IPS-NIHi7 (cell line): Measurements from ENCODE around the gene RASGRP4.
A peak's percentile ranks its signal among the peaks of the same experiment; 100 is the strongest.
"Not testable (repeated sequence)": the region's sequence is repeated elsewhere in the genome, so short reads cannot be mapped to it uniquely, and the experiment has no call there.

Experiments used
- DNase-seq: peaks from one replicate; pipeline ENCODE4 v3.0.0; 2012; ENCODE audit warnings: mixed read lengths; ENCODE audit errors: extremely low spot score

The RASGRP4 gene, protein sequence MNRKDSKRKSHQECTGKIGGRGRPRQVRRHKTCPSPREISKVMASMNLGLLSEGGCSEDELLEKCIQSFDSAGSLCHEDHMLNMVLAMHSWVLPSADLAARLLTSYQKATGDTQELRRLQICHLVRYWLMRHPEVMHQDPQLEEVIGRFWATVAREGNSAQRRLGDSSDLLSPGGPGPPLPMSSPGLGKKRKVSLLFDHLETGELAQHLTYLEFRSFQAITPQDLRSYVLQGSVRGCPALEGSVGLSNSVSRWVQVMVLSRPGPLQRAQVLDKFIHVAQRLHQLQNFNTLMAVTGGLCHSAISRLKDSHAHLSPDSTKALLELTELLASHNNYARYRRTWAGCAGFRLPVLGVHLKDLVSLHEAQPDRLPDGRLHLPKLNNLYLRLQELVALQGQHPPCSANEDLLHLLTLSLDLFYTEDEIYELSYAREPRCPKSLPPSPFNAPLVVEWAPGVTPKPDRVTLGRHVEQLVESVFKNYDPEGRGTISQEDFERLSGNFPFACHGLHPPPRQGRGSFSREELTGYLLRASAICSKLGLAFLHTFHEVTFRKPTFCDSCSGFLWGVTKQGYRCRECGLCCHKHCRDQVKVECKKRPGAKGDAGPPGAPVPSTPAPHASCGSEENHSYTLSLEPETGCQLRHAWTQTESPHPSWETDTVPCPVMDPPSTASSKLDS

DNA sequence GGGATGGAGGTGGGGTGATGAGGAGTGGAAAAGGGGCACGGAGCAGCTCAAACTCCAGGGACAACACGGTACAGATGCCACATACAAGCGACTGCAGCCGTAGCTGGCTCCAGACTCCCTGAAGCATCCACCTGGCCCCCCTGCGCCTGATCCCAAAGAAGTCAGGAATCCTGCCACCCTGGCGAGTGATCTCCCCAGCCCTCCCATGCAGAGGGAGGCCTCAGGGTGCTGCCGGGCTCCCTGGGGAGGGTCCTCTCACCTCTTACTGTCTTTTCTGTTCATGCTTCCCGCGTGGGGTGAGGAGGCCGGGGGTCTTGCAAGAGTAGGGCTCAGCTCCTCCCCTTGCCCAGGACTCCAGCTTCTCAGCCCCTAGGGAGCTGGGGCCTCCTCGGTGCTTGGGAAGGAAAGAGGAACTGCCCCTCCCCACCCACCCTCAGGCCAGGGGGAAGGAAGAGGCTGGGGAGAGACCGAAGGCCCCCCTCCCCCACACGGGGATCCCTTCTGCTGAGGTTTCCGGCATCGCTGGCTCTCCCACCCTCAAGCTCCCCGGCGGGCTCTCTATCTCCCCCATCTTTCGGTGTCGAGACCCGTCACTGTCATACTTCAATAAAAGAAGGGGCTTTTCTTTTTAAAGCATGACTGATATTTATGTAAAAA is at the start of gene RASGRP4:
Gene RASGRP4 (minus strand): TSS at position 410 of the 657 bp plus-strand sequence. CDS start 128 bp downstream, at position 282.
- peak; percentile 53 for DNase-seq

DNA sequence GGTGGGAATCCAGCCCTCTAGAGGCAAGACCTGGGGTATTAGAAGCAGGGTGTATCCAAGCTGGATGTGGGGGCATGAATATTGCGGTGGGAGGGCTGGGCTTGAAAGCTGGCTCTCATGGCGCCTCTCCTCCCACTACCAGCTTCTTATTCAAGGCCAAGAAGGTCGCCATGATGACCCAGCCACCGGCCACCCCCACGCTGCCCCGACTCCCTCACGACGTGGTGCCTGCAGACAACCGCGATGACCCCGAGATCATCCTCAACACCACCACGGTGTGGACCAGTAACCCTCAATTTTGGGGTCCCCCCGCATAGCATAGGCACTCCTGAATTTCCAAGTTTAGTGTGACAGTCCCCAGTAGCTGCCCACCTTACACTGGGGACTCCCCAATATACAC is 49.2 kb upstream of the RASGRP4 start:
- no peak for DNase-seq

DNA sequence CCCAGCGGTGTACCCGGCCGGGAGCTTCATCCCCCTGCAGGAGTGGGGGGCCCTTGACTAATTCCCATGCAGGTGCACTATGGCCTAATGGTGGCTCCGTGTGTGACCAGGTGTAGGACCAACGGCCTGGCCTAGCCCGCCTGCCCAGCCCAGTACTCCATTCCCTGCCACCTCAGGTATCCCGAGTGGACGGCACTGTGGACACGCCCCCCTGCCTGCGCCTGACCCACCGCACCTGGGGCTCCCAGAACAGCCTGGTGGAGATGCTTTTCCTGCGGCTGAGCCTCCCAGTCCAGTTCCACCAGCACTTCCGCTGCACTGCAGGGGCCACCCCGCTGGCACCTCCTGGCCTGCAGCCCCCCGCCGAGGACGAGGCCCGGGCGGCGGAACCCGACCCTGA is 47.2 kb upstream of the RASGRP4 start:
- DNase-seq, result no peak

DNA sequence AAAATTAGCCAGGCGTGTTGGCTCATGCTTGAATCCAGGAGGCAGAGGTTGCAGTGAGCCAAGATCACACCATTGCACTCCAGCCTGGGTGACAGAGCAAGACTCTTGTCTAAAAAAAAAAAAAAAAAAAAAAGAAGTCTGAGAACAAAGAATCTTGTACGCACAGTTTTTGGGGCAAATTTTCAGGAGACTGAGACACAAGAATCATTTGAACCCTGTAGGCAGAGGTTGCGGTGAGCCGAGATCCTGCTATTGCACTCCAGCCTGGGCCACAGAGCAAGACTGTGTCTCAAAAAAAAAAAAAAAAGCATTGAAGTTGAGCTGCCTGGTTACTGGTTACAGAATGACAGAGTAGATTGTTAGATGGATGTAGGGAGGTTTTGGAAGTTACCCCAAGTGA is 46.7 kb upstream of the RASGRP4 start:
- DNase-seq, result not testable (repeated sequence)

DNA sequence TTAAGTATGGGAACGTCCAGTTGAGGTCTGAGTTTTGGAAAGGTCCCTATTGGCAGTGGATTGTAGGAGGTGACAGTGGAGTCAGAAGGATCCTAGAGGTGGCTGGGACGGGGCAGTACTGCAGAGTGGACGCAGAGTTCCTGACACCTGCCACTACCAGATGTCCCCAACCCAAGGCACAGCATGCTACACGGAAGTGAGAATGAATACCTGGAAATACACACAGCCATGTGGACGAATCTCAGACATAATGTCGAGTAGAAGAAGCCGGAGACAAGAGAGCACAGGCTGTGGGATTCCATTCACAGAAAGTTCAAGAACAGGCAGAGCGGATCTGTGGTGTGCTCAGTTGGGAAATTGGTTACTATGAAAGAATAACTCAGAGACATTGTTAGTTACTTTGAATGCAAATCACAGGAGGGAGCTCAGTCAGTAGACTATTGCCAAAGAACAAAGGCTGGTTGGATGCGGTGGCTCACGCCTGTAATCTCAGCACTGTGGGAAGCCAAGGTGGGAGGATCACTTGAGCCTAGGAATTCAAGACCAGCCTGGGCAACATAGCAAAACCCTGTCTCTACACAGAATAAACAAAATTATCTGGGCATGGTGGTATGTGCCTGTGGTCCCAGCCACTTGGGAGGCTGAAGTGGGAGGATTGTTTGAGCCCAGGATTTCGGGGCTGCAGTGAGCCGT is 44.9 kb upstream of the RASGRP4 start:
- no peak for DNase-seq

DNA sequence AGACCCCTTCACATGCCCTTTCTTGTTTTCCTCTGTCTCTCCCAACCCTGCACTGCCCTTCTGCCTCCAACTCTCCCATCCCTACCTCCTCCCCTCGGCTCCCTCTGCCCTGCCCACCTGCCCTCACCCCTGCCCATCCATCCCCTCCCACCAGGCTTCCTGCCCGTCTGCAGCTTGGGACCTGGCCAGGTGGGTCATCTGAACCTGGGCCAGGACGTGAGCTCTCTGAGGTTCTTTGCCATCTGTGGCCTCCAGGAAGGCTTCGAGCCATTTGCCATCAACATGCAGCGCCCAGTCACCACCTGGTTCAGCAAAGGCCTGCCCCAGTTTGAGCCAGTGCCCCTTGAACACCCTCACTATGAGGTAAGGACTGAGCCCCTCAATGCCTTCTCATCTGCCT is 43.1 kb upstream of the RASGRP4 start:
- DNase-seq, result no peak

DNA sequence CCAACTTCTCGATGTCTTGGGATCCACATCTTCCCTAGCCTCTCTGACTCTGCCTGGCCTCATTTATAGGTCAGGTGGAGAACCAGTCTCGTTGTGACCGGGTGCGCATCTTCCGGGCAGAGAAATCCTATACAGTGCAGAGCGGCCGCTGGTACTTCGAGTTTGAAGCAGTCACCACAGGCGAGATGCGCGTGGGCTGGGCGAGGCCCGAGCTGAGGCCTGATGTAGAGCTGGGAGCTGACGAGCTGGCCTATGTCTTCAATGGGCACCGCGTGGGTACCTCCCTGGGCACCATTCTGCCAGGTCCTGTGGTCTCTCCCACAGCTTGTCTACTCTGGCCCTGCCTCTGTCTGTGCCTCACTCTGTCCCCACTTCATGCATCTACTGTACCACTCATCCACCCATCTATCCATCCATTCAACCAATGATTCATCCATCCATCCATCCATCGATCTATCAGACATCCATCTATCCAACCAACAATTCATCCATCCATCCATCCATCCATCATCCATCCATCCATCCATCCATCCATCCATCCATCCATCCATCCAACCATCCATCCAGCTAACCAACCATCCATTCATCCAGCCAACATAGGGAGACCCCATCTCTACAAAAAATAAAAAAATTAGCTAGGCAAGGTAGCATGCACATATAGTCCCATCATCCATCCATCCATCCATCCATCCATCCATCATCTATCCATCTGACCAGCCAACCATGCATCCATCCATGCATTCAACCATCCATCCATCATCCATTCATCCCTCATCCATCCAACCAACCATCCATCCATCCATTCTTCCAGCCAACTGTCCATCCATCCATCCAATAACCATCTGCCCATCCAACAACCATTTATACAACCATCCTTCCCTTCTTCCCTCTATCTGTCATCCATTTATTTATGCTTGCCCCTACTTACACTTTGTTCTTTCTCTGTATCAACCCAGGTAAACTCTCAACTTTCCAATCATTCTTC is 41.8 kb upstream of the RASGRP4 start:
- no peak for DNase-seq

DNA sequence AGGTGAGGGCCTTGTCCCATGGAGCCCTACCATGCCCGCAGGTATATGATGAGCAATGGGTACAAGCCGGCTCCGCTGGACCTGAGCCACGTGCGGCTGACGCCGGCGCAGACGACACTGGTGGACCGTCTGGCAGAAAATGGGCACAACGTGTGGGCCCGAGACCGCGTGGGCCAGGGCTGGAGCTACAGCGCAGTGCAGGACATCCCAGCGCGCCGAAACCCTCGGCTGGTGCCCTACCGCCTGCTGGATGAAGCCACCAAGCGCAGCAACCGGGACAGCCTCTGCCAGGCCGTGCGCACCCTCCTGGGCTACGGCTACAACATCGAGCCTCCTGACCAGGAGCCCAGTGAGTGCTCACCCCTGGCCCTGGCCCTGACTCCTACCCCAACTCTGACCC is 40.0 kb upstream of the RASGRP4 start:
- DNase-seq, result no peak

DNA sequence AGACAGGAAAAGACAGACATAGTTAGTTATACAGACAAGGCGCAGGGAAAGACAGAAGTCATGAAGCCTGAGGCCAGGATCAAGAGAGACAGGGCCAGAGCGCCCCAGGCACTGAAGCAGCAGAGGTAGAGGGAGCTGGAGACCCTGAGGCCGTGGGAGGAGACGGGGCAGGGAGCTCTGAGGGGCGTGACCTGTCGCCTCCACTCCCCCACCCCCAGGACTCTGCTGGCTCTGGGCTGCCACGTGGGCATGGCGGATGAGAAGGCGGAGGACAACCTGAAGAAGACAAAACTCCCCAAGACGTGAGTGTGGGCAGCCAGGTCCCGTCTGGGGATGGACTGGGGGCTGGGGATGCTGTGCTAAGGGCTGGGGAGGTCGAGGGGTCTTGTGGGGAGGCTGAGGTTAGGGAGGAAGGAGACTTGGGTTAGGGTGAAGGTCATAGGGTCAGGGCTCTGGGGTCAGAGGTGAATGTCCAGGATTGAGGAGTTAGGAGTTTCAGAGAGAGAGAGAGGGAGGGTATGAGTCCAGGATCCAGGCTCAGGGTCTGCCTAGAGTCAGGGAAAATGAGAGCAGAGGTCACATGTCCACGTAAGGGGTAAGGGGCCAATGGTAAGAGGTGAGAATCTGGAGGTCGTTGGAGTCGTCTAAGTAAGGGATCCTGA is 38.5 kb upstream of the RASGRP4 start:
- DNase-seq, result peak; percentile 52

DNA sequence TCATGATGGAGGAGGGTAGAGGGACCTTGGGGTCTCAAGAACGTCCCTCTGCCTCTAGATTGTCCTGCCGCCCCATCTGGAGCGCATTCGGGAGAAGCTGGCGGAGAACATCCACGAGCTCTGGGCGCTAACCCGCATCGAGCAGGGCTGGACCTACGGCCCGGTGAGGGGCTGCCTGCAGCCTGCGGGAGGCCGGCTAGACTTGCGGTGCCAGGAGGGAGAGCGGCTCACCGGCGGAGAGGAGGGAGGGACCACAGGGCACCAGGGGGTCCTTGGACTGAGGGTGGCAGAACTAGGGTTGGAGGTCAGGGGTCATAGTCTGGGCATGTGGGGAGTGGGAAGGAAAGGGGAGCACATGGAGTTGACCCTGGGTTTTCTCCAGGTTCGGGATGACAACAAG is 37.3 kb upstream of the RASGRP4 start:
- DNase-seq, result no peak

DNA sequence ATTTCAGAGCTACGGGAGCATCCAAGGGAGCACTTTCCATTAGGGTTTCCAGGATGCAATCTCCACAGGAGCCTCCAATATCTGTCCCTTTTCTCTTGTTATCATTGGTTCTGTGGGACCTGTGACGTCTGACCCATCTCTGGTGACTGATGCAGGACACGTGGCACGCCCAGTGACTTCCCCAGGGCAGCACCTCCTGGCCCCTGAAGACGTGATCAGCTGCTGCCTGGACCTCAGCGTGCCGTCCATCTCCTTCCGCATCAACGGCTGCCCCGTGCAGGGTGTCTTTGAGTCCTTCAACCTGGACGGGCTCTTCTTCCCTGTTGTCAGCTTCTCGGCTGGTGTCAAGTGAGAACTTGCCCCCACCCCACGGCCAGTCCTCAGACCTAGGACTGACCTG is 33.0 kb upstream of the RASGRP4 start:
- DNase-seq, result no peak

DNA sequence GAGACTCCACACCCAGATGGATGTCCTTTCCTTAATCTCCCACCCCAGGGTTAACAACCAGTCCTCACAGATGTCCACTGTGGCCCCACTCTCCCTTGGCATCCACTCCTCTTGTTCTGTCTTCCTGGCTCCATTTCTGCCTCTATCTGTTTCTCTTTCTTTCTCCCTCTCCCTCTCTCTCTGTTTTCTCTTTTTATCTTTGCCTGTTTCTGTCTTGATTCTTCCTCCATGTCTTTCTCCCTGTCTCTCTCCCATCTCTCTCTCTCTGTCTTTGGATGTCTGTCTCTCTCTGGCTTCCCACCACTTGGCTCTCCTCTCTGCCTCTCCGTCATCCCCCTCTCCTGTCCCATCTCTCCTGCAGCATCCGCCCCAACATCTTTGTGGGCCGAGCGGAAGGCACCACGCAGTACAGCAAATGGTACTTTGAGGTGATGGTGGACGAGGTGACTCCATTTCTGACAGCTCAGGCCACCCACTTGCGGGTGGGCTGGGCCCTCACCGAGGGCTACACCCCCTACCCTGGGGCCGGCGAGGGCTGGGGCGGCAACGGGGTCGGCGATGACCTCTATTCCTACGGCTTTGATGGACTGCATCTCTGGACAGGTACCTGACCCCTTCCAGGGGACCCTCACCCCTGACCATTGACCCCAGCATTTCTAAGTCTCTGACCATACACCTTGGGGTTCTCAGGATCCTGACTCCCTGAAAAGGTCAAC is 31.8 kb upstream of the RASGRP4 start:
- no peak for DNase-seq

DNA sequence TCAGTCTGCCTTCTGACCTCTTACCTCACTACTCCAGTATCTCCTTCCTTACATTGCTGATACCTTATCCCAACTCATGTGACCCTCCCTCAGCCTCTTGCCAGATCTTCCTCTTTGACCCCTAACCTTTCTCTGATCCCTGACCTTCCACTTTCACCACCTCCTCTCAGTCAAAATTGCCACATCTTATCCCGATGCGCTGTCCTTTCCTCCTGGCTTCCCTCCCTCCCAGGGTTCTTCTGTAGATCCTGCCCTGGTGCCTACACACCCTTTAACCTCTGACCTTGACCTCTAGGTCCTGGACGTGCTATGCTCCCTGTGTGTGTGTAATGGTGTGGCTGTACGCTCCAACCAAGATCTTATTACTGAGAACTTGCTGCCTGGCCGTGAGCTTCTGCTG is 31.2 kb upstream of the RASGRP4 start:
- DNase-seq, result no peak

DNA sequence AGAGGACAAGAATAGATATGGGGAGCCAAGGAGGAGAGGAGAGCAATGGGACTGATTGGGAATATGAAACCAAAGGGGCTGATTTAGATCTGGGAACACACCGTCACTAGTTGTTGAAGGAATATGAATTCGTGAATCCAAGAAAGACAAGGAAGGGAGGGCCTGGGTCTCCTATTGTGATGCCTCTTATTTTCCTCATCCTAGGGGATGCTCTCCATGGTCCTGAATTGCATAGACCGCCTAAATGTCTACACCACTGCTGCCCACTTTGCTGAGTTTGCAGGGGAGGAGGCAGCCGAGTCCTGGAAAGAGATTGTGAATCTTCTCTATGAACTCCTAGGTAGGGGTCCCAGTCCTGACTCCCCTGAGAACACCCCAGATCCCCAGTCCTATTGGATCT is 29.0 kb upstream of the RASGRP4 start:
- DNase-seq, result peak; percentile 80

DNA sequence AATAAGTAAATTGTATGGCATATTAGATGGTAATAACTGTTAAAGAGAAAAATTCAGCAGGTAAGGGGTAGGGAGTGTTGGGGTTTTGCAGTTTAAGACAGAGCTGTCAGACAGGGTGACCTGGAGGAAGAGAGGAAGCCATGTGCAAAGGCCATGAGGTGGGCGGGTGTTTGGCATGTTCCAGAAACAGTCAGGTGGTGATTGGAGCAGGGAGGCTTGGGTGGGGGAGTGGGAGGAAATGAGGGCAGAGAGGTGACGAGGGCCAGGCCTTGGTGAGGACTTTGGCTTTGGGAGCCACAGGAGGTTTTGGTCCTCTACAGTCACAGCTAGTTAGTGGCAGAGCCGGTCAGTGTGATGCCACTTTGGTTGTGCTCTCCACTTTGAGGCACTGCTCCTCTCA is 27.6 kb upstream of the RASGRP4 start:
- no peak for DNase-seq

DNA sequence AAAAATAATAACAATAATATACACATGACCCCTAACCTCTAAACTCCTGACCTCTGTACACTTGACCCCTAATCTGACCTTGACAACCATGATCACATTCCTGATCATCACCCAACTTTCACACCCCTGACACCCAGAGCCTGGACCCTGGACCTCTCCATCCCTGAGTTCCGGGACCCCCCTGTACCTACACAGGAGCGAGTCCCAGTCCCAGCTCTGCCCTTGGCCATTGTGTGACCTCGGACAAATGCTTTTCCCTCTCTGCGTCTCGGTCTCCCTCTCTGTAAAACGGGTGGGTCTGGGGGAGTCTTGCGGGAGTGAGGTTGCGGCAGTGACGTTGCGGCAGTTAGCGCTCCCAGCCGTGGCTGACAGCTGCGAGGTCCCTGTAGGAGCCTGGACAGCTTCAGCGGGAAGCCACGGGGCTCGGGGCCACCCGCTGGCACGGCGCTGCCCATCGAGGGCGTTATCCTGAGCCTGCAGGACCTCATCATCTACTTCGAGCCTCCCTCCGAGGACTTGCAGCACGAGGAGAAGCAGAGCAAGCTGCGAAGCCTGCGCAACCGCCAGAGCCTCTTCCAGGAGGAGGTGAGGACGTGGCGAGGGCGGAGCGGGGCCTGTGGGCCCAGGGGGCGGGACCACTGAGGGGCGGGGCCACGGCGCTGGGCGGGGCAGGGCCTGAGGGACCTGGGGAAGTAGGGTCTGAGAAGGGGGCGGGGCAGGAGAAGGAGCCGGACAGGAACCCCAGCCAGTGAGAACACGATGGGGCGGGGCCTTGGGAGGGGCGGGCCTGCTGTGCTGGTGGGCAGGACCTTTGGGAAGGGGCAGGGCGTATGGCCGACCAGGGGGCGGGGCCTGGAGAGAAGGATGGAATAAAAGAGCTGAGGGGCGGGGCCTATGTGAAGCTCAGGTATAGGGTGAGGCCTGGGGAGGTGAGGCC is 26.7 kb upstream of the RASGRP4 start:
- peak; percentile 99 for DNase-seq

DNA sequence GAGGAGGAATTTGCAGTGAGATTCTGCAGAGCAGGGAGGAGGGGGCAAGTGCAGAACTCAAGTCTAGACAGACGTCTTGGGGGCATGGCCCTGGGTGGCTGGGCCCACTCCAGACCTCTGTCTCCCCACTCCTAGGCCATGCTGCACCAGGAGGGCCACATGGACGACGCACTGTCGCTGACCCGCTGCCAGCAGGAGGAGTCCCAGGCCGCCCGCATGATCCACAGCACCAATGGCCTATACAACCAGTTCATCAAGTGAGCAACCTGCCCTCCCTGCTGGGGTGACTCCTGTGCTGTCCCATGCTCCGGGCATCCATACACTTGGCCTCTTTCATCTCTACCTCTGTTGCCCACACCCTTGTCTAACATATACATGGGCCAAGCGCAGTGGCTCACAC is 25.6 kb upstream of the RASGRP4 start:
- DNase-seq, result no peak

DNA sequence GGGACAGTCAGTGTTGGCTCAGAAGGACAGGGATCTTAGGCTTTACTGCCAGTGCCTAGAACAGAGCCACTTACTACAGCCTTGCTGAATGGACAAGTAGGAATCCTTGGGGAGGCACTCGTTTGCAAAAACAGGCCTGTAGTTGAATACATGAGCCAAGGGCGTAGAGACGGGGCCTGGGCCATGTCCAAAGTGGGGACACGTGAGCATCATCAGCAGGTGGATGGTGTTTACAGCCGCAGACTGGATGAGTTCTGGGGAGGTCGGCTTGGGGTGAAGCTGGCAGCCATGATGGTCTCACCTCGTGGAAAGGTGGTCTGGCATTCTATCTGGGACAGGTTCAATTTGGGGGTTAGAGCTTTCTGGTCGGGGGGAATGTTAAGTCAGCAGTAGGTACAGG is 25.0 kb upstream of the RASGRP4 start:
- DNase-seq, result no peak

DNA sequence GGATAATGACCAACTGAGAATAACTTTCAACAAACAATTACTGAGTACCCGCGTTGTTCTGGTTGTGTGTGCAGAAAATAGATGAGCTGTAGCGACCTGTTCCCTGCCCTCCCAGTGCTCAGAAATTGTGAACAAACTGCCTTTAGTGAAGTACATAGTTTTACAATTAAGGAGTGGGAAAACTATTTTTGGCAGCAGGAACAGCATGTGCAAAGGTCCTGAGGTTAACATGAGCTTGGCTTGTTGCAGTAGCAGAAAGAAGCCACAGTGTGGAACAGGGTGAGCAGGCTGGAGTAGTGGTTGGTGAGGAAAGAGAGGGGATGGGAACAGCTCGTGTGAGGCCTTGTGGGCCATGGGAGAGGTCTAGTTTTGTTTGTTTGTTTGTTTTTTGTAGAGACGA is 23.5 kb upstream of the RASGRP4 start:
- no peak for DNase-seq
